Mucosa of descending colon (tissue), 3 donors: ENCODE results near the gene TCF12. TPM values are rescaled to one million over a fixed set of nuclear protein-coding genes. Genes with fewer than 3 reads are reported as not detected.
A peak's percentile ranks its signal among the peaks of the same experiment; 100 is the strongest.

Experiments used
- ATAC-seq: fragments of 200-7000 bp; cut with Tn5 transposase; one replicate; pipeline ENCODE4 v1.9.1; 2020; ENCODE audit warnings: mild to moderate bottlenecking, moderate library complexity
- DNase-seq, 3 donors: peaks; one replicate each; pipeline ENCODE4 v3.0.0-alpha.2; 2020
- H3K36me3 ChIP-seq: fragments of 200-600 bp; one replicate; pipeline ENCODE4 v1.8.0; 2021; ENCODE audit warnings: low read depth, mild to moderate bottlenecking
- H3K4me1 ChIP-seq: fragments of 200-600 bp; one replicate; pipeline ENCODE4 v1.8.0; 2021; ENCODE audit warnings: low read depth, mild to moderate bottlenecking
- H3K4me3 ChIP-seq: fragments of 200-600 bp; one replicate; pipeline ENCODE4 v1.8.0; 2021; ENCODE audit warnings: mild to moderate bottlenecking
- H3K9me3 ChIP-seq: fragments of 200-600 bp; one replicate; pipeline ENCODE4 v1.8.0; 2021; ENCODE audit warnings: mild to moderate bottlenecking
- CTCF ChIP-seq: fragments of 200-600 bp; IDR thresholded peaks from one replicate; pipeline ENCODE4 v1.8.0; 2022; ENCODE audit warnings: antibody characterized with exemption, mild to moderate bottlenecking
- intact Hi-C, 2 donors: fragments of 100-400 bp; cut with DNase I in 1 of 2; cut with micrococcal nuclease in 1 of 2; formaldehyde crosslinking; loops; one replicate each; pipeline versions ENCODE4 v1.11.0 to v1.11.1; 2022; cut with DNase I, micrococcal nuclease
- total RNA-seq, 3 donors: library from RNA; stranded (reverse); fragmentation: NEBNext Ultra II Directional in 2 of 3; extraction: Animal tissue kit (Norgen Biotek cat#: 25700) in 2 of 3; gene quantifications; one replicate each; pipeline versions ENCODE4 v1.2.1 to v1.2.4, GENCODE V29; 2021 to 2023
- donor health status: DM: no; HTN: no; CAD: no; lungs with moderate emphysema.
- donor health status: DM: no; HTN: no; CAD: no.
- donor health status: DM: no; HTN: yes; CAD: no.

The TCF12 gene
- total RNA-seq, 3 donors from 2014 or later, result 74.1 to 118 (median 106) TPM

GRCh38 chr15:57329582-57330367, 411.3 kb downstream of the TCF12 start:
- no peak for DNase-seq
- Histone ChIP-seq H3K36me3 (no peaks in the 10 kb centered on the region), H3K9me3 (no peaks in the 10 kb centered on the region), H3K4me1 (peaks cover 15% of the 10 kb centered on the region), H3K4me3 (no peak overlapping the region)
- ATAC-seq, result no peak
- no peak for TF ChIP-seq CTCF
- intact Hi-C loops, result no loop called here

- intact Hi-C loops, result no loop called here
- DNase-seq (no peak), ATAC-seq (no peak)
- no peaks in the 10 kb centered on the region for H3K9me3 ChIP-seq
- no peaks in the 10 kb centered on the region for H3K36me3 ChIP-seq
- TF ChIP-seq CTCF, result no peak
- no peak overlapping the region for H3K4me3 ChIP-seq
- H3K4me1 ChIP-seq, result peaks cover 12% of the 10 kb centered on the region
Observed at GRCh38 chr15:57330619-57331340, 412.3 kb downstream of the TCF12 start.

GRCh38 chr15:57332326-57332725, 413.9 kb downstream of the TCF12 start:
- no peak for ATAC-seq
- intact Hi-C loops, result no loop called here
- no peak for TF ChIP-seq CTCF
- Histone ChIP-seq H3K4me3 (no peak overlapping the region), H3K4me1 (peaks cover 4% of the 10 kb centered on the region), H3K36me3 (no peaks in the 10 kb centered on the region), H3K9me3 (no peaks in the 10 kb centered on the region)
- no peak for DNase-seq

- intact Hi-C loops, result no loop called here
- Histone ChIP-seq H3K36me3 (no peaks in the 10 kb centered on the region), H3K4me3 (no peak overlapping the region), H3K9me3 (no peaks in the 10 kb centered on the region), H3K4me1 (no peaks in the 10 kb centered on the region)
- DNase-seq, result no peak
- TF ChIP-seq CTCF, result no peak
- no peak for ATAC-seq
Observed at GRCh38 chr15:57333487-57333886, 415.0 kb downstream of the TCF12 start.

- DNase-seq, result no peak
- peak; percentile 41 for ATAC-seq
- H3K36me3 ChIP-seq, result no peaks in the 10 kb centered on the region
- TF ChIP-seq CTCF, result no peak
- no peaks in the 10 kb centered on the region for H3K4me1 ChIP-seq
- H3K9me3 ChIP-seq, result no peaks in the 10 kb centered on the region
- intact Hi-C loops, result no loop called here
- H3K4me3 ChIP-seq, result no peak overlapping the region
Observed at GRCh38 chr15:57334257-57334656, 415.8 kb downstream of the TCF12 start.
